ENCODE measurements around the gene ZC3H13. TPM values are rescaled to one million over a fixed set of nuclear protein-coding genes. Genes with fewer than 3 reads are reported as not detected.
A peak's percentile ranks its signal among the peaks of the same experiment; 100 is the strongest.

The ZC3H13 gene
- total and polyA plus RNA-seq, 10 of the 15 experiments (the other 5 are each of a cell fraction or from before 2014, with no cell fraction given), result 10.0 to 55.9 (median 25.4) TPM

- no peak for TF ChIP-seq ZNF687 (IDR thresholded peaks at IDR 0.05)
- TF ChIP-seq TCF7 (IDR thresholded peaks at IDR 0.05; ENCODE audit: borderline replicate concordance), result no peak
Observed at GRCh38 chr13:46051968-46052318, 603 bp downstream of the ZC3H13 start (continued).

- no TSS peak for BruUV-seq (replicated peaks)
- Histone ChIP-seq H3K27ac (ENCODE audit: control insufficient read depth, insufficient read depth) (no peak overlapping the region), H3K79me2 (ENCODE audit: control insufficient read depth, insufficient read depth, low read length) (peaks cover 65% of the 10 kb centered on the region), H3K36me3 (ENCODE audit: control insufficient read depth in 2 of 2, insufficient read depth in 2 of 2, low read length in 1 of 2) (no peaks in the 10 kb centered on the region), H3K9me3 (replicated peaks; ENCODE audit: control insufficient read depth, insufficient read depth, low read length) (no peaks in the 10 kb centered on the region; the same call in 2 of the 3 replicates), H3K4me3 (peak overlapping the region; percentile 50), H3K27me3 (replicated peaks in 1 of 2; ENCODE audit: control insufficient read depth in 2 of 2, insufficient read depth in 2 of 2, low read length in 1 of 2) (no peaks in the 10 kb centered on the region), H3K4me1 (ENCODE audit: control insufficient read depth, insufficient read depth, low read length) (no peaks in the 10 kb centered on the region), H3K4me2 (ENCODE audit: control insufficient read depth, insufficient read depth) (peak overlapping the region; percentile 36), H3K9ac (ENCODE audit: control insufficient read depth, insufficient read depth, low read length) (no peak overlapping the region; the same call in 1 of the 2 replicates), H2AFZ (ENCODE audit: control insufficient read depth, low read depth, low read length) (no peak overlapping the region), H4K20me1 (ENCODE audit: control insufficient read depth, insufficient read depth) (no peaks in the 10 kb centered on the region)
- in situ Hi-C loops (cut with MboI) (no loop called here), intact Hi-C loops (cut with micrococcal nuclease; ENCODE audit: unreplicated experiment) (loop anchor here (5.0 kb wide), 2 partner anchors 77 to 132 kb away; partner anchors contain the start of gene LCP1)
- DNase-seq (ENCODE audit: low read depth, low spot score) (no peak), ATAC-seq (no peak), FAIRE-seq (no peak)
- ChIA-PET RAD21 (ENCODE audit: unreplicated experiment) (interaction anchor here (0.6 to 1.0 kb wide), 2 partner anchors 8 to 32 kb away, joined by 3 read pairs; no protein-coding TSS in a partner anchor), CTCF (interaction anchor here (0.6 to 1.2 kb wide), 3 partner anchors 8 to 100 kb away, joined by 3 to 4 read pairs (median 3); no protein-coding TSS in a partner anchor), POLR2A (no interaction called here), SMC1A (ENCODE audit: uncharacterized antibody, unreplicated experiment) (interaction anchor here (0.6 to 1.2 kb wide), 3 partner anchors 8 to 109 kb away, joined by 3 read pairs; no protein-coding TSS in a partner anchor)
- TF ChIP-seq, protein P1, sequence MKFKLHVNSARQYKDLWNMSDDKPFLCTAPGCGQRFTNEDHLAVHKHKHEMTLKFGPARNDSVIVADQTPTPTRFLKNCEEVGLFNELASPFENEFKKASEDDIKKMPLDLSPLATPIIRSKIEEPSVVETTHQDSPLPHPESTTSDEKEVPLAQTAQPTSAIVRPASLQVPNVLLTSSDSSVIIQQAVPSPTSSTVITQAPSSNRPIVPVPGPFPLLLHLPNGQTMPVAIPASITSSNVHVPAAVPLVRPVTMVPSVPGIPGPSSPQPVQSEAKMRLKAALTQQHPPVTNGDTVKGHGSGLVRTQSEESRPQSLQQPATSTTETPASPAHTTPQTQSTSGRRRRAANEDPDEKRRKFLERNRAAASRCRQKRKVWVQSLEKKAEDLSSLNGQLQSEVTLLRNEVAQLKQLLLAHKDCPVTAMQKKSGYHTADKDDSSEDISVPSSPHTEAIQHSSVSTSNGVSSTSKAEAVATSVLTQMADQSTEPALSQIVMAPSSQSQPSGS (IDR thresholded peaks at IDR 0.05; ENCODE audit: low read length), result no peak
- TF ChIP-seq ZSCAN29 (IDR thresholded peaks at IDR 0.05) (no peak), MEF2B (IDR thresholded peaks at IDR 0.05; ENCODE audit: partially characterized antibody, poor library complexity, severe bottlenecking) (no peak), E4F1 (IDR thresholded peaks at IDR 0.05; ENCODE audit: borderline replicate concordance, partially characterized antibody) (no peak), SP1 (IDR thresholded peaks at IDR 0.05; ENCODE audit: low read depth, low read length) (no peak), PBX3 (IDR thresholded peaks at IDR 0.05; ENCODE audit: insufficient replicate concordance, low read depth, low read length) (no peak), SIN3A (IDR thresholded peaks at IDR 0.05; ENCODE audit: low read depth, low read length) (no peak), IRF4 (IDR thresholded peaks at IDR 0.05; ENCODE audit: low read depth, low read length) (no peak), ZBED1 (IDR thresholded peaks at IDR 0.05; ENCODE audit: borderline replicate concordance) (no peak)
Observed at GRCh38 chr13:46050771-46051170, 1.8 kb downstream of the ZC3H13 start.
